GM10266 (cell line): ENCODE data around the gene FAM234B.

Experiments used
- DNase-seq: peaks from one replicate; pipeline ENCODE4 v3.0.0; 2012; ENCODE audit errors: extremely low spot score
- TF ChIP-seq, protein P1 (sequence below): IDR thresholded peaks from 2 replicates; pipeline ENCODE4 v1.5.1; 2012; ENCODE audit warnings: mild to moderate bottlenecking, low read depth; ENCODE audit not compliant: control insufficient read depth, insufficient read depth; ENCODE audit errors: missing control alignments

FAM234B gene

GRCh38 chr12:13004361-13004760 lies 39.8 kb upstream of the FAM234B start:
- DNase-seq, result no peak
- TF ChIP-seq, protein P1, sequence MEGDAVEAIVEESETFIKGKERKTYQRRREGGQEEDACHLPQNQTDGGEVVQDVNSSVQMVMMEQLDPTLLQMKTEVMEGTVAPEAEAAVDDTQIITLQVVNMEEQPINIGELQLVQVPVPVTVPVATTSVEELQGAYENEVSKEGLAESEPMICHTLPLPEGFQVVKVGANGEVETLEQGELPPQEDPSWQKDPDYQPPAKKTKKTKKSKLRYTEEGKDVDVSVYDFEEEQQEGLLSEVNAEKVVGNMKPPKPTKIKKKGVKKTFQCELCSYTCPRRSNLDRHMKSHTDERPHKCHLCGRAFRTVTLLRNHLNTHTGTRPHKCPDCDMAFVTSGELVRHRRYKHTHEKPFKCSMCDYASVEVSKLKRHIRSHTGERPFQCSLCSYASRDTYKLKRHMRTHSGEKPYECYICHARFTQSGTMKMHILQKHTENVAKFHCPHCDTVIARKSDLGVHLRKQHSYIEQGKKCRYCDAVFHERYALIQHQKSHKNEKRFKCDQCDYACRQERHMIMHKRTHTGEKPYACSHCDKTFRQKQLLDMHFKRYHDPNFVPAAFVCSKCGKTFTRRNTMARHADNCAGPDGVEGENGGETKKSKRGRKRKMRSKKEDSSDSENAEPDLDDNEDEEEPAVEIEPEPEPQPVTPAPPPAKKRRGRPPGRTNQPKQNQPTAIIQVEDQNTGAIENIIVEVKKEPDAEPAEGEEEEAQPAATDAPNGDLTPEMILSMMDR, result no peak

DNA sequence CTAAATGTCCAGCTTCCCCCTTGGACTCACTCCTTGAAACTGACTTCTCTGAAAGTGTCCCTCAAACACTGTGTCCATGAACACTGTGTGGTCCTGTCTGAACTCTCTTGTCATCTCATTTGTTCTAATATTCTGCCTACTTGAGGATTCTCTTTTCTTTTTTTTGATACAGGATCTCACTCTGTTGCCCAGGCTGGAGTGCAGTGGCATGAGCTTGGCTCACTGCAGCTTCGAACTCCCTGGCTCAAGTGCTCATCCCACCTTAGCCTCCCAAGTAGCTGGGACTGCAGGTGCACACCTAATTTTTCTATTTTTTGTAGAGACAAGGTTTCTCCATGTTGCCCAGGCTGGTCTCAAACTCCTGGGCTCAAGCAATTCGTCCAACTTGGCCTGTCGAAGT lies 39.2 kb upstream of the FAM234B start:
- TF ChIP-seq, protein P1, result no peak
- no peak for DNase-seq

DNA sequence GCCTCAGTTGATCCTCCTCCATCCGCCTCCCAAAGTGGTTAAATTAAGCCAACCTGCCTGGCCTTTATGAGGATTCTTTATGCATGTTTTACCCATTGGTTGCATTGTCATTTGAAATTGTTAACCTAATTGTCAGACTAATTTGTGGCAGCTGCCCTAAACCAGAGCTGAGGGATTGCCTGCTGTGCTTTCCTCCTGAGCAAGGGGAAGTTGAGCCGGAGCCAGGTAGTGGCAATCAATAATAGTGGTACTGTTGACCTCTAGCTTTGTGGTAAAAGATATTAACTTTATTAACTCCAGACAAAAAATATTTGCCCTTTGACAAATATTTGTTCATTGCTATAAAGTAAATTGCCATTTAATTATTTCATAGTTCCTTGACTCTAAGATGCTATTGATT lies 38.5 kb upstream of the FAM234B start:
- TF ChIP-seq, protein P1, result no peak
- DNase-seq, result no peak

- TF ChIP-seq, protein P1, result no peak
Observed at GRCh38 chr12:13007496-13008233, 36.5 kb upstream of the FAM234B start.

GRCh38 chr12:13008741-13009380 lies 35.3 kb upstream of the FAM234B start:
- no peak for DNase-seq

More at GRCh38 chr12:13007496-13008233, 36.5 kb upstream of the FAM234B start:
- no peak for DNase-seq

DNA sequence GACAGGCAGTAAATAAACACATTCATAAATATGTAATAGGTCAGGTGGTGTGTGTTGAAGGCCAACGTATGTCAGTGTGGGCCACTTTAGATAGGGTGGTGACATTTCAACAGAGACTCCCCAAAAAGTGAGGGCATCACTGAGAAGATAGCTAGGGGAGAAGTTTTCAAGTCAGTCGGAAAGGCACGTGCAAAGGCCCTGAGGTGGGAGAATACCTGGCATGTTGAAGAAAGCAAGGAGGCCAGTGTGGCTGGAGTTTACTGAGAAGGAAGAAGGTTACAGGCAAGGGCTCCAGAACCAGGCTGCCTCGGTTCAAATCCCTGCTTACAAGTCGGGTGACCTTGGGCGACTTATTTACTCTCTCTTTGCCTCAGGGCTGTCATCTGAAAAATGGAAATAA lies 33.1 kb upstream of the FAM234B start:
- TF ChIP-seq, protein P1, result no peak
- DNase-seq, result no peak

More at GRCh38 chr12:13008741-13009380, 35.3 kb upstream of the FAM234B start:
- TF ChIP-seq, protein P1, result no peak

DNA sequence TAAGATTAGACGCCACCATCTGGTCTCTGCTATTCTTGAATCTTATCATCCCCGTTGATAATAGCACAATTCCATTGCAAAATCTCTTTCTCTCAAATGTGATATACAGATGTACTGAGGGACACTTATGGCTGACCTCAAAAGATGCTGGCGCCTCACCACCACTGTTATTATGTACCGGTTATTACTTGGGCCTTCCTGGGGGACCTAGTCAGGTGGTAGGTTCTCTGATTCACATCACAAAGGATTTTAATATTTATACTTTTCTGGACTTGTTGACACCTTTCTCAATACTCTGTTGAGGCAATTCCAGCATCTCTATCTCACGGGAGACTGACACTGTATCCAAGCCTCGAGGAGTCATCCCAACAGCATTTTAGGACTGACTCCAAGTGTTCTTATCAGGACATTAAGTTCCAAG lies 21.3 kb upstream of the FAM234B start:
- no peak for DNase-seq
- TF ChIP-seq, protein P1, result no peak
